Activated CD8-positive, alpha-beta memory T cell treated with anti-CD3 and anti-CD28 coated beads, Interleukin-2, amount 50 U/mL, for 1 hour (primary cell): ENCODE measurements around the gene FXYD3.

Source experiments
- DNase-seq: peaks from one replicate; pipeline ENCODE4 v3.0.0-alpha.2; 2020; ENCODE audit errors: extremely low read depth

Gene FXYD3

DNA sequence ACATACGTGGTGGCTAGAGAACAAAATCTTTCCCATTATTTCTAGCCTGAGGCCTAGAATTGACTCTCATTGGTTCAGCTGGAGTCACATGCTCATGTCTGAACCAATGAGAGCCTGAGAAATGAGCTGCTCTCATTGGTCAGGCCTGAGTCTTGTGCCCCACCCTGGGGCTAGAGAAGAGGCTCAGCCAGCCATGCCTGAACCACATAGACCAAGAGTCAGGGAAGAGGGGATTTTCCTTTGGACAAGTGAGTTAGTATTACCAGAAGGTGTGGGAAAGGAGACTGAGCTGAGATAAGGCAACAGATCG, 45.8 kb downstream of the FXYD3 start:
- no peak for DNase-seq

DNA sequence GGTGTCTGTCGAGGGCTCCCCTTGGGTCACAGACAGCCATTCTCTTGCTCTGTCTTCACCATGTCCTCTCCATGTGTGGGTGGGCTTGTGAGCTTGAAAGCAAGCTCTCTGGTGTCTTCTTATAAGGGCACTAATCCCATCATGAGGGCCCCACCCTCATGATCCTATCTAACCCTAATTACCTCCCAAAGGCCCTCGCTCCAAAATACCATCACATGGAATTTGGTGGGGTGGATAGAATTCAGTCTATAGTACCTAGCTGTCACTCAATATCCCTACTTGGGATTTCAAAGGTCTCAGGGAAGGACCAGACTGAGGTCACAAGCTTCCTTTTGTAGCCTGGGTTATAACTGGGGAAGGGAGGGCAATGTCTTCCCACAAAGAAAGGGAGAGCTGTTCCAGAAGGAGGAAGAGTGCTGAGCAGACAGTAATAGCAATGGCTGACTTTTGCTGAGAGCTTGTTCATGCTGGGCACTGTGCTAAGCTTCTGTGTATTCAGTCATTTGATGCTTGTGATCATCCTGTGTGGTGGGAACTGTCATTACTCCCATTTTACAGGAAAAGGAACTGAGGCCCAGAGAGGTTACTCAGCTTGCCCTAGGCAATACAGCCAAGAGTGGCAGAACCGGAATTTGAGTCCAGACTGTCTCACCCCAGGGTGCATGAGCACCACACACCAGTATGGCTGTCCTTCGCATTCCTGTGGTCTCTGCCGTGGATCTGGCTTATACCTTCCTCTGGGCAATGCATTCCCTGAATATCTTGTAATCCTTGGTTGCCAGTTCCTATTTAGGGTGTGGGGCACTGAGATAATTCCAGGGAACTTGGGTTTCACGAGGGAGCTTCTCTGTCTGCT, 47.1 kb downstream of the FXYD3 start:
- DNase-seq, result no peak

DNA sequence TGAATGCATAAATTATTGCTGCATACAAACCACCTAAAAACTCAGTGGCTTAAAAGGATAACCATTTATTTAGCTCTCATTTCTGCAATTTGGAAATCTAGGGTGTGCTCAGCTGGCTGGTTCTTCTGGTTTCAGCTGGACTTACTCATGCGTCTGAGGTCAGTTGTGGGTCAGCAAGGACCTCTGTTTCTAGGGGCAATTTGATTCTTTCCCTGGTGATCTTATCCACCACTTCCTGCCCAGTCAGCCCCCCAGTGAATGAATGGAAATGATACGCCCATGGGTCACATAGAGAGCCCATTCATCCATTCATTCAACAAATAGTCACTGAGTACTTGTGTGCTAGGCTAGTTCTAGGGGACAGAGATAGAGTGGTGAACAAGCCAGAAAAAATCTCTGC, 48.8 kb downstream of the FXYD3 start:
- DNase-seq, result no peak

DNA sequence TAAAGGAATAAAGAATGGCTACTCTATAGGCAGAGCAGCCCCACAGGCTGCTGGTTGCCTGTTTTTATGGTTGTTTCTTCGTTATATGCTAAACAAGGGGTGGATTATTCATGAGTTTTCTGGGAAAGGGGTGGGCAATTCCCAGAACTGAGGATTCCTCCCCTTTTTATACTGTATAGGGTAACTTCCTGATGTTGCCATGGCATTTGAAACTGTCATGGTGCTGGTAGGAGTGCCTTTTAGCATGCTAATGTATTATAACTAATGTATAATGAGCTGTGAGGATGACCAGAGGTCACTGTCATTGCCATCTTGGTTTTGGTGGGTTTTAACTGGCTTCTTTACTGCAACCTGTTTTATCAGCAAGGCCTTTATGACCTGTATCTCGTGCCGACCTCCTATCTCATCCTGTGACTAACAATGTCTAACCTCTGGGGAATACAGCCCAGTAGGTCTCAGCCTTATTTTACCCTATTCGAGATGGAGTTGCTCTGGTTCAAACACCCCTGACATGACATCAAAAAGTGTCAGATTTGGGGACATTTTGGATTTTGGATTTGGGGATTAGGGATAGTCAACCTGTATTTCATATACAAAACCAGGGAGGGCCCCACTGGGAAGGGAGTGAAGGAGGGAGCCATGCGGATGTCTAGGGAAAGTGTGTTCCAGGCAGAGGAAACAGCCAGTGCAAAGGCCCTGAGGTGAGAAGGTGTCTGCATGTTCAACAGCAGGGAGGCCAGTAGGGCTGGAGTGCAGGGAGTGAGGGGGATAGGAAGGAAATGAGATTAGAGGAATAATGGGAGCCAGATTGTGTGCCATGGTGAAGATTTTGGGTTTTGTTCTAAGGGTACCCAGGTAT, 49.8 kb downstream of the FXYD3 start:
- no peak for DNase-seq

DNA sequence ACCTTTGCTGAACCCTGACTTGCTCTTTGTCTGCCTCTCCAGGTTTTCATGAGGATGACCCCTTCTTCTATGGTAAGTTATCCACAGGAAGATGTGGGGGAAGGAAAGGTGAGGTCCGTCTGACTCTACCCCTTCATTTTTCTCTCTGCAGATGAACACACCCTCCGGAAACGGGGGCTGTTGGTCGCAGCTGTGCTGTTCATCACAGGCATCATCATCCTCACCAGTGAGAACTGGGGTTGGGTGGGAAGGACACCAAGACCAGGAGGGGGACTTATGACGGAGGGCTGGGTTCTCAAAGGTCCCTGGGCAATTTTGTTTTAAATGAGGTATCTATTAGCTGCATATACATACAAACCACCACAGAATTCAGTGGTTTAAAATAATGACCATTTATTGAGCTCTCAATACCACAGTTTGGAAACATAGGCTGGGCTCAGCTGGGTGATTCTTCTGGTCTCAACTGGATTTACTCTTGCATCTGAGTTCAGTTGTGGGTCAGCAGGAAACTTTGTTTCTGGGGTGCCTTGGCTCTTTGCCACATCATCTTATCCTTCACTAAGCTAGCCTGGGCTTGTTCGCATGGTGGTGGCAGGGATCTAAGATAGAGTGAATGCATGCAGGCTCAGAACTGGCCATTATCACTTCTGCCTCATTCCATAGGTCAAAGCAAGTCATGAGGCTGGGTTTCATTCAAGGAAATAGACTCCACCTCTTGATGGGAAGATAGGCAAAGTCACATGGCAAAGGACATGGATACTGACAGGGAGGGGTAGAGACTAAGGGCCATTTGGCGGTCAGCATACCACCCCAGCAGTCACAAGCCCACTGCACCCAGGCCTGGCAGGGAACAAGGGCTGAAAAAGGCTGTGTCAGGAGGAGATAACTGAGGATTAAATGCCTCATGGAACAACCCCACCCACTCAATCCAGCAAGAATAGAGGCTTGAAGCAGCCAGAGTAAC, 50.8 kb downstream of the FXYD3 start:
- no peak for DNase-seq

DNA sequence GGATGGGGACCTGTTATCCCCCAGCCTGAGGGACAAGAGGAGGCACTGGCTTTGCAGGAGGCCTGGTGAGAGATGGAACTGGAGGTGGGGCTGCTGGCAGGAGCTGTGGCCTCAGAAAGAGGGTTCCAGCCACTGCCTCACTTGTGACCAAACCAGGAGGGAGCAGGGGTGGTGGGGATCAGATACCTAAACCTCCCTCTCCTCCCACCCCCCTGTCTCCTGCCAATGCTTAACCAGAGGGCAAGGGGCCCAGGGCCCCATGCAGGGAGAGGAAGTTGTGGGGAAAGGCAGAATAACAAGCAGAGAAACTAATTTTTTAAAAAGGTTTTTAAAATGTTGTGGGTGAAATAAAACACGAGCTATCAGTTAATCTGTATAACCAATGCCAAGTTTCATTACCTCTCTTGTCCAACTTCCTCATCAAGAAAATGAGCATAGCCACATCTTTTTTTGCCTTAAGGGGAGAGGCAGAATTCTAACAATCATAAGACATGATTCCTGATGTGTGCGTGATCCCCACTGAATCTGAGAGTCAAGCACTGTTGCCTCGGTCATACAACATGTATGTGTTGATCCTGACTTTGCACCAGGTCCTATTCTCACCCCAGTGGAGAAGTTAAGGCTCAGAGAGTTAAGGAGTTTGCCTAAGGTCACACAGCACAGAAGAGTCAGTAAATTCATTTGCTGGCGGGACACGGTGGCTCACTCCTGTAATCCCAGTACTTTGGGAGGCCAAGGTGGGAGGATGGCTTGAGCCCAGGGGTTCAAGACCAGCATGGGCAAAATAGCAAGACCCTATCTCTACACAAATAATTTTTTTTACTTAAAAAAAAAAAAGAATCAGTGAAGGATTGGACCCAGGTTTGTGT, 51.9 kb downstream of the FXYD3 start:
- no peak for DNase-seq

DNA sequence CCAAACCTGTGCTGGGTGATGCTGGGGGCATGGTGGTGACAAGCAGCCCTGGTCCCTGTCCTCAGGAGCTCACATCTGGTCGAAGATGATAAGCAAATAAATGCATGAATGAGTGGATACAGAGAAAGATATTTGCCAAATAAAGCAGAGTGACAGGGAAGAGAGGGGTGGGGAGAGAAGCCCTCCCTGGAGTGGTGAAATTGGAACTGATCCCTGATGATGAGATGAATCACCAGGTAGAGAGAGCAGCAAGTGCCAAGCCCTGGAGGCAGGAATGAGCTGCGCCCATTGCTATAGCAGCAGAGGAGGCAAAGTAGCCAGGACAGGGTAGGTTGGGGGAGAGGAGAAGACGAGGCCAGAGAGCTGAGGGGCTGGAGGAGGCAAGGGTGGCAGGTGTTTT, 52.6 kb downstream of the FXYD3 start:
- DNase-seq, result no peak

DNA sequence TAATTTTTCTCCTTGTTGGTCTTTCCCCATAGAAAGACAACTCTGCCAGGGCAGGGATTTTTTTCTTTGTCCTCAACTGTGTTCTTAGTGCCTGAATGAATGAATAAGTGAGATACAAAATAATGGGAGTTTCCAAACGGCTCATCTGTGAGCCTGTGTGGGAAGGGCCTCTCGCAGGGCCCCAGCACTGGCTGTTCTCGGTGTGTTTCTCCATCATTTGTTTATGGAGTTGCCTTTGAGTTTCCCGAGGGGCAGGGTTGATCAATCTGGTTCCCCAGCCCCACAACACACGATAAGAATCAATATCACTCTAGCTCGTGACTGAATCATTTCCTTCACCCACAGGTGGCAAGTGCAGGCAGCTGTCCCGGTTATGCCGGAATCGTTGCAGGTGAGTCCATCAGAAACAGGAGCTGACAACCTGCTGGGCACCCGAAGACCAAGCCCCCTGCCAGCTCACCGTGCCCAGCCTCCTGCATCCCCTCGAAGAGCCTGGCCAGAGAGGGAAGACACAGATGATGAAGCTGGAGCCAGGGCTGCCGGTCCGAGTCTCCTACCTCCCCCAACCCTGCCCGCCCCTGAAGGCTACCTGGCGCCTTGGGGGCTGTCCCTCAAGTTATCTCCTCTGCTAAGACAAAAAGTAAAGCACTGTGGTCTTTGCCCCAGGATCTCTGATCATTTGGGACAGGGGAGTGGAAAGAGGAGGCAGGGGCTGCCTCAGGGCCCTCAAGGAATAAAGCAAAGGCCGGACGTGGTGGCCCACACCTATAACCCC, 53.8 kb downstream of the FXYD3 start:
- DNase-seq, result no peak

DNA sequence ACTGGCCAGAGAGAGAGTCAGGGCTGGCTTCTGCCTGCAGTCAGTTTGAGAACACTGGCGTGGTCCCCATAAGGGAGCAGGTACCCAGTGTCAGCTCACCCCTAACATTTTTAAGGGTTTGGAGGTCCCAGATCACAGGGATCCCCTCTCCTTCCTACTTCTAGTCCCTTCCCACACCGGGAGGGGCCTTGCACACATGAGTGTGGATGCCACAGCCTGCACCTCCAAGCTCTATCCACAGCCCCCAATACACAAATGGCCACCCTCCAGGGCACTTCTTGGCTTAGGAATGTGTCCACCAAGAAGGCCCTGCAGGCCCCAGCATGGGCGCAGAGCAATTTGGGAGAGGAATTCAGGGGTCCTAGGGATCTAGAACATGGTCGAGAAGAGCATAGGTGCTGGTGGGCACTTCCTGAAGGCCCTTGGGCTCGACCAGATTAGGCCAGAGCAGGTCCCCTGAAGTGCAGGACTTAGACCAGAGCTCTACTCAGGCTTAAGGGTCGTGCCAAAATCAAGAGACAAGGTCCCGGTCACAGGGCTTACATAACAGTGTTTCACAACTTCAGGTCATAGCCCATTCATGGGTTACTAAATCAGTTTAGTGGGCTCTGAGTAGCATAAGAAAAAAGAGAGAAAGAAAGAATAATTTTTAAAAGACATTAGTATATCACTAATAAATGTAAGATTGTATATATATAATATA, 54.9 kb downstream of the FXYD3 start:
- no peak for DNase-seq

DNA sequence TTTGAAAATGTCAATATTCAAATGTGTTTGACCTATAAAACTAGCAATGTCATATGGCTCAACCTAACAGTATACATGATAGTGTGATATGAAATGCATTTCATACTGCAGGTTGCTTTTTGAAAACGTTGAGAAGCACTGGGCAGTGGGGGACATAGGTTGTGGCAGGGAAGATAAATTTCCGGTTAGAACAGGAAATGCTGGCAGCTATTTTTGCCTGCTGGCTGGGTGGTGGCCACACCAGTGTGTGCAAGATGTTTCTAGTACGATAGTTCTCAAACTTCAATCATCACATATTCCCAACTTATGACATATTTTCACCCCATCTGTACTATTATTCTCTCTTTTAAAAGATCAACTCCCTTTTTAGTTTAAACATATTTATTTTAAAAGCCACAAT, 56.1 kb downstream of the FXYD3 start:
- no peak for DNase-seq
